ENCODE data around the gene TLE2.

Gene TLE2

GRCh38 chr19:3029065-3029923 is at the start of gene TLE2:
Gene TLE2 (minus strand): TSS chr19:3029280. CDS start chr19:3028904, 376 bp downstream.
- in situ Hi-C loops (cut with HindIII; ENCODE audit: low sequenced_read_pairs): loop anchor here (5.0 to 10.0 kb wide), 2 partner anchors 73 to 146 kb away; partner anchors contain the start of gene S1PR4

- in situ Hi-C loops (cut with HindIII; ENCODE audit: low sequenced_read_pairs): no loop called here
Observed at GRCh38 chr19:3075605-3076431, 46.7 kb upstream of the TLE2 start.

GRCh38 chr19:3073931-3074595 is 45.0 kb upstream of the TLE2 start:
- in situ Hi-C loops (cut with HindIII; ENCODE audit: low sequenced_read_pairs): no loop called here

GRCh38 chr19:3073159-3073563 is 44.1 kb upstream of the TLE2 start:
- in situ Hi-C loops (cut with HindIII; ENCODE audit: low sequenced_read_pairs): no loop called here

GRCh38 chr19:3071768-3072167 is 42.7 kb upstream of the TLE2 start:
- in situ Hi-C loops (cut with HindIII; ENCODE audit: low sequenced_read_pairs): no loop called here

GRCh38 chr19:3068071-3068470 is 39.0 kb upstream of the TLE2 start:
- in situ Hi-C loops (cut with HindIII; ENCODE audit: low sequenced_read_pairs): no loop called here

- in situ Hi-C loops (cut with HindIII; ENCODE audit: low sequenced_read_pairs): no loop called here
Observed at GRCh38 chr19:3067563-3067962, 38.5 kb upstream of the TLE2 start.

- in situ Hi-C loops (cut with HindIII; ENCODE audit: low sequenced_read_pairs): no loop called here
Observed at GRCh38 chr19:3066482-3067049, 37.5 kb upstream of the TLE2 start.

- in situ Hi-C loops (cut with HindIII; ENCODE audit: low sequenced_read_pairs): no loop called here
Observed at GRCh38 chr19:3065675-3066357, 36.7 kb upstream of the TLE2 start.

- in situ Hi-C loops (cut with HindIII; ENCODE audit: low sequenced_read_pairs): no loop called here
Observed at GRCh38 chr19:3064011-3064330, 34.9 kb upstream of the TLE2 start.

- in situ Hi-C loops (cut with HindIII; ENCODE audit: low sequenced_read_pairs): no loop called here
Observed at GRCh38 chr19:3062165-3063105, 33.4 kb upstream of the TLE2 start, which contains the start of gene TLE5. Gene TLE5 (minus strand): TSS chr19:3062495. CDS start chr19:3062200, 295 bp downstream.

GRCh38 chr19:3061182-3062161 is 32.4 kb upstream of the TLE2 start:
- in situ Hi-C loops (cut with HindIII; ENCODE audit: low sequenced_read_pairs): no loop called here

GRCh38 chr19:3060857-3061181 is 31.7 kb upstream of the TLE2 start:
- in situ Hi-C loops (cut with HindIII; ENCODE audit: low sequenced_read_pairs): no loop called here

- in situ Hi-C loops (cut with HindIII; ENCODE audit: low sequenced_read_pairs): no loop called here
Observed at GRCh38 chr19:3059653-3060052, 30.6 kb upstream of the TLE2 start.

- in situ Hi-C loops (cut with HindIII; ENCODE audit: low sequenced_read_pairs): no loop called here
Observed at GRCh38 chr19:3058821-3059314, 29.8 kb upstream of the TLE2 start.

- in situ Hi-C loops (cut with HindIII; ENCODE audit: low sequenced_read_pairs): no loop called here
Observed at GRCh38 chr19:3058009-3058820, 29.1 kb upstream of the TLE2 start.

- in situ Hi-C loops (cut with HindIII; ENCODE audit: low sequenced_read_pairs): no loop called here
Observed at GRCh38 chr19:3057275-3057714, 28.2 kb upstream of the TLE2 start.
